ENCODE data around the gene C16orf78.

The C16orf78 gene

DNA sequence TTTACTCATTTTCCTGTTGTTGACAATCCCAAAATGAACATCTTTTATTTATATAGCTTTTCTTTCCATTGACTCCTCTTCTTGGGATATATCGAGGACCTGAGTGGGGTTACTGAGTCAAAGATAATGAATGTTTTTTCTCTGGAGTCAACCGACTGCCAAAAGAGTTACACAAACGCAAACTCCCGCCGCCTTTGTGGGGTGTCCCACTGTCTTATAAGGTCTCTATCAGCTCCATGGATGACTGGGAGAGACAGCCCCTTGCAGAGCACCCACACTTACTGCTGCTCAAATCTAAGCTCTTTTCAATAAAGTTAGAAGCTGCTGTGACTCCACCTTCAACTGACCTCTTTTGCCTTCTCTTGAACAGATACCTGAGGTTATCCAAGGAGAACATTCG lies 25.2 kb downstream of the C16orf78 start:
- DNase-seq = no peak

DNA sequence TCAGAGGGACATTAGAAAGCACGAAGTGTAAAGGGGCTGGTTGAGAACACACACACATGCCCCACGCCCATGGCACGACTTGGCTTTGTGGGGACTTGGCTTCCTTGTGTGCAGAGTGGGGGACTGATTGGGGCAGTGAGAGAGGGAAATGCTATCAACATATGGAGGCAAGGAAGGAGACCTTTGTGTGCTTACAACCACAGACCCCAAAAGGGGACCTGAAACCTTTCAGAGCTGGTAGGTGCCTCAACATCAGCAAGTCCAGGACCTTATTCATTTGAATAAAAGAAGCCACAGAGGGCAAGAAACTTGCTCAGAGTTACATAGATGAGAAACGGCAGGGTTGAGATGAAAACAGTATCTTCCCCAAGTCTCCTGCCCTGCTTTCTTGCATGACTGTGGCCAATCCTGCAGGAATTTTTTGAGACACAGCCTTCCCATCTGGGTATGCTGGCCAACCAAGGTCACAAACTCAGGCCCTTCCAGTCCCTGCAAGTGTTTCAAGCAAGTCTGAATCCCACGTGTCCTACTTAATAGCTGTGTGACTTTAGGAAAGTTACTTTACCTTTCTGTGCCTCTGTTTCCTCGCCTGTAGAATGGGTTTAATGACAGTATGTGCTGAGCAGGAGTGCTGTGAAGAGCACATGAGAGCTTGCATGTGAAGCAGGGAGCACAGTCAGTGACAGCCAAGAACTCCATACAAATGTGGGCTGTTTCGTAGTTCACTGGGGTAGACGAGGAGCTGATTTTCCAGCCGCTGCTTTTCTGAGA lies 26.2 kb downstream of the C16orf78 start:
- no peak for DNase-seq

DNA sequence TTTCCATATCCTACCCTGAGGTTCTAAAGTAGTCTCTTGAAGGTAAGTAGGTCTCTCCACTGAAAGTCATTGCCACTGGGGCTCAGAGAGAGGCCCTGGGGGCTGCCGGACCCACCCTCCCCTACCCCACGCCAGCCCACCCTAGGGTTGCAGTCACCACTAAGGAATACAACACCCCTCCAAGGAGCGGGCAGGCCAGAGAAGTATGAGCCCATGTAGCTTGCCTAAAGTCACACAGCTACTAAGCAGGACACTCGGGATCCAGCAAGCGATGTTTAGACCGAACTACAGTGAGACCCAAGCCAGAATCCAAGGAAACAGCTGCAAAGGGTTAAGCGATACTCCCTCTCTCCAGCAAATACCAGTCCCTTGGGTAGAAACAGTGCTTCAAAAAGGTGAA lies 27.0 kb downstream of the C16orf78 start:
- no peak for DNase-seq

DNA sequence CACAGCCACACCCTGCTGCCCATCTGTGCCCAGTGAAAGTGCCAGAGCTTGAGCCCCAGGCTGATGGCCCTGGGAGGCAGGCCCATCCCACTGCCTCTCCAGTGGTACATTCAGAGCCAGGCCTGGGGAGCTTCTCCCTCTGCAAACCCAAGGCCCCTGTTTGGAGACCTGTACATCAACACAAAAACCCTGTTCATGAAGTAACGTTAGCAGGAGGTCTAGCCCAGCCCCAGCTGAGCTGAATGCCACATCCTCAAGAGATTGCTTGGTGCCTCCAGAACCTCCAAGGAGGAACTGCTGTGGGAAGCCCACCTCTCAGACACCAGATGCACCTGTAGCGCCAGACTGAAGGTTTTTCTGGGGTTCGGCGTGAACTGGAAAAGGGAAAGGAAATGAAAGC lies 31.5 kb downstream of the C16orf78 start:
- DNase-seq = no peak

DNA sequence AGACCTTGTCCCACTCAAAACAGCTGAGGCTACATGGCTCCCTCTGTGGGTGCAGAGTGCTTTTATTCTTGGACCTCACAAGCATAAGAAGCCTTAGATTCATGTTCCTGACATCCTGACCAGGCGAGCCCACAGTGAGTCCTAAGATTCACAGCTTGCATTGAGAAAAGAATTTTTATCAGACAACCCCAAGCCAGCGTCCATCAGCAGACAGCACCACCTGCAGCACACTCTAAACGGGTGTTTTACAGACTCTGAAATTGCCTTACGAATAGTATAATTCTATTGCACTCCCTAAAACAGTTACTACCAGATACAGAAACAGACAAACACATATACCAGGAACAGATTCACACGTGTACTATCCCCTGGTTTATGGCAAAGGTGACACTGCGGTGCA lies 31.9 kb downstream of the C16orf78 start:
- DNase-seq = no peak

DNA sequence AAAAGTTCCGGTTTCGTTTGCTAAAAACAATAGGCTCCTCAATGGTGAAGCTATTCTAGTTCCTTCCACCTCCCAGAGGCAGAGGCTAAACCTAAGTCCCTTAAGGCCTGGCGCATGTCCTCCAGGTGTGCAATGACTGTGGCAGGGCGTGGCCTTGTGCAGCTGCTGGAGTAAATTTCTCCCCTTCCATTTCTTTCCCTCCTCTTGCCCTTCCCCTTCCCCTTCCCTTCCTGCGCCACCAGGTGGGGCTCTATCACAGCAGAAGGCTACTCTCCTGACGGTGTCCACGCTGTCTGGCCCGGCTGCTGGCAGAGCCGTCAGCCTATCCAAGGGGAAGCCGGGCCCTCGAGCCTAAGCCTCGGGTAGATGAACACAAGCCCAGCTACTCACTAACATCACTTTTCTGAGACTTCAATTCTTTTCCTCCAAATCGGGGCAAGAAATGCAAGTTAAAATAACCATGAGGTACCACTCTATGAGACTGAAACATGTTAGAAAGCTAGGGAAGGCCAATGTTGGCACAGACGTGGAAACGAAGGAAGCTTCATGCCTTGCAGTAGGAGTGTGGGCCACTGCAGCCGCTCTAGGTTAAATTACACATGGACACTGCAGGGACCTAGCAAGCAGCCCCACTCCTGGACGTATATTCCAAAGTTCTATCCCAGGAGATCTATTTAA lies 34.4 kb downstream of the C16orf78 start:
- peak; percentile 11 for DNase-seq

DNA sequence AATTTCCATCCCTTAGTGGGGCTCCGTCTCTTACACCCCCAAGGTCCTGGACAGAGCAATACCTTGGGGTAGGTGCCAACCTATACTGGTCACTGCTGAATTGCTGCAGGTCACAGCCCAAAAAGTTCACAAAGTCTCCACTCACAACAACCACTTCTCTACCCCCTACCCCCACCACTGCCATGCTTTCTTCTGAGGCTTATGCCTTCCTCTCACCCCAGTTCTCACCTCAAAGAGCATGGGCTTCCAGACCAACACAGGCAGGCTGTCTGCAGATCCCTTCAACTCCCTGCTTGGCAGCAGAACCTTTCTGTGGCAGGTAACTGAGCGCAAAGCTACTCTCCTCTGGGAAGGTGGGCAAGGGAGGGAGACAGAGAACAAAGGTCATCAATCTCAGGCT lies 35.5 kb downstream of the C16orf78 start:
- no peak for DNase-seq

DNA sequence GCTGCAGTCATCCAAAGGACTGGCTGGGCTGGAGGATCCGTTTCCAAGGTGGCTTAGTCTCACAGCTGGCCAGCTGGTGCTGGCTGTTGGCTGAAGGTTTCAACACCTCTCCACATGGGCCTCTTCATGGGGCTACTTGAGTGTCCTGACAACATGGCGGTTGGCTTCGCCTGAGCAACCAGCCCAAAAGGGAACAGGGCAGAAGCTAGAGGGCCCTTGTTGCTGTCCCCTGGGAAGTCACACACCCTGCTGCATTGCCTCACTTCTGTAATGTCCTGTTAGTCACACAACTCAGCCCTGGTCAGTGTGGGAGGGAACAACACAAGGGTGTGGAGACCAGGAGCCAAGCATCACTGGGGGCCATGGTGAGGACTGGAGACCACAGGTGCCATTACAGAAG lies 36.6 kb downstream of the C16orf78 start:
- no peak for DNase-seq

DNA sequence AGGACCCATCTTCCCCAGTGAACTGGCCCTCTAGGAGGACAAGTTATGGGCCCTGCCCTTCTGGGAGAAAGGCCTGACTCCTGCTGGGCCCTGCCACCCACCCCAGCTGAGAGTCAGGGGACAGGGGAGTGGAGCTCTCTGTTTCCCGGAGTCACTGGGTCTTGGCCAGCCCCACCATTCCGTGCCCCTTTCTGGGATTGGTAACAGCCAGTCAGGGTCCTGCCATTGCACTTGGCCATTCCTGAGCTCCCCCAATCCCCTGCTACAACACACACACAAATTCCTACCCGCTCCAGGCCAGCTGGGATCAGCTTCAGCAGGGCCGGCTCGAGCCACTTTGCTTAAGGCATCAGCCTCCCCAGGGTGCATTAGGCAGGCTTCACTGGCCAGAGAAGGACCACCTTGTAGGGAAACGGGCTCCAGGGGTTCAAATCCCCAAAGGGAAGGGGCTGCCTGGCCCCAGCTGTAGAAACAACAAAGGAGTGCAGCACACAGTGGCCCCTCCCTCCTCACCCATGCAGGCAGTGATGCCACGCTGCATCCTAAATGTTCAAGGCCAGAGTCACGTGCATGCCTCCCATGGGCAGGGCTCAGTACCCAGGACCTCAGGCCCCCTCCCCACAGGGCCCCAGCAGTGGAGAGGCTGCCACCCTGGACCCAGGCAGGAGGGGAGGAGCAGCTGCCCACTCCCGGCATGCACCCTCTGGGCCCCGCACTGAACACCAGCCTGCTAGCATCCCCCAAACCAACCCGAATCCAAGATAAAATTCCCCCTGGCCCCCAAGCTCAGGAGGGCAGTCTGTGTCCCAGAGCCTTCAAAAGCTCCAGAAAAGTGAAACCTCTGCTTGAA lies 37.7 kb downstream of the C16orf78 start:
- no peak for DNase-seq

DNA sequence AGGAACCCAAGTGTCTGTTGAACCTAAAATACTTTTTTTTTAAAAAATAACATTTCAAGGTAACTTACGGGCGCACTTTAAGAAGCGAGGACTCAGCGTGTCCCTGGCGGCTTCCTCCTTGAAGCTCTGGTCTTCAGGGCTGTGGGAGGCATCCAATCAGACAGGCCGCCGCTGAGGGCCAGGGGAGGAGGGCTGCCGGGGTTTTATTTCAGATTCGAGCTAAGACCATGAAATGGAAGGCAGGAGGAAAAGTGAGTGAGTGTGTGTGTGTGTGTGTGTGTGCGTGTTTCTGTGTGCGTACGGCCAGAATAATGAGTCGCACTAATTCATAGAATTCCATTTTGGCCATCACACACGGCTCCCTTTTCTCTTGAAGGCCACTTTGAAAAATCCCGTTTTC lies 41.1 kb downstream of the C16orf78 start:
- no peak for DNase-seq

DNA sequence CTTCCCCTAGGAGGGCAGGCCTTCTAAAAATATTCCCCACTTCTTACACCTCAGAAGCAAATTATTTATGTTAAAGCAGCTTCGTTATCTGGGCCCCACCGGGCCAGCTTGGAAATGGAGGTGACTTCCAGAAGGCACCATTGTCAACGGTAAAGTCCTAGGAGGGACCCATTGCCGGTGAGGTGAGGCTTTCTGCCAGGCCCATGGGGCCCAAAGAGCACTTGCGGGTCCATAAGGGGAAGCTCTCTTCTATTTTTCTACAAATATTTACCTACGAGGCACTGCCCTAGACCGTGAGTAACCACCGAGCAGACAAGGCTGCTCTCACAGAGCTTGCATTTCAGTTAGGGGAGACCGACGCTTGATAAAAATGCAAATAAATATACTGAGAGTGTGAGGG lies 41.5 kb downstream of the C16orf78 start:
- no peak for DNase-seq

DNA sequence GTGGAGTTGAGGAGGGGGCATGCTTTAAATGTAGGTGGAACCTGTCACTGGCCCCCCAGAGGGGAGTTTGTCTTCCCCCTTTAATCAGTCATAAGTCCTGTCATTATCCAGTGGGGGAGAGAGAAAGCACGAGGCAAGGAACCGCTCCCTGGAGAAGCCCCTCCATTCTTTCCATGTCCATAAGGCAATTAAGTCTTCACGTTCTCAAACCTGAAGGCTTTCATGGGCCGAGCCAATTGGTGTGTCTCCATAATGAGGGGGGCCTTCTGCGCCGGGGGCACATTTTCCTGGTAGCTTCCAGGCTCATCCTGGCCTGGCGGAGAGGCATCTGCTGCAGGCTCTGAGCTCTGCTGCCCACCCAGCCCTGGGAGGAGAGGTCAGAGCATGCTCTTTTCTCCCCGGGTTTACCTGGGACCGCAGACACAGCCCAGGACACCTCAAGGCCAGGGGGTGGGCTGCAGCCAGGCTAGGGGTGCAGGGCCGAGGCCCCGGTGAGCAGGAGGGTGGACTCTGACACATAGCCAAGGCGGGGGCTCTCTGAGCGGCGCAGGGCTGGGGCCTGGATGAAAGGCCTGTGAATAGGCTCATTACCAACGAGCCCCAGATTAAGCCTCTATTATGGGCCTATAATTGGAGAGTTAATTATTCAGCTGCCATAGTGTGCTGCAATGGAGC lies 42.5 kb downstream of the C16orf78 start:
- DNase-seq = no peak

DNA sequence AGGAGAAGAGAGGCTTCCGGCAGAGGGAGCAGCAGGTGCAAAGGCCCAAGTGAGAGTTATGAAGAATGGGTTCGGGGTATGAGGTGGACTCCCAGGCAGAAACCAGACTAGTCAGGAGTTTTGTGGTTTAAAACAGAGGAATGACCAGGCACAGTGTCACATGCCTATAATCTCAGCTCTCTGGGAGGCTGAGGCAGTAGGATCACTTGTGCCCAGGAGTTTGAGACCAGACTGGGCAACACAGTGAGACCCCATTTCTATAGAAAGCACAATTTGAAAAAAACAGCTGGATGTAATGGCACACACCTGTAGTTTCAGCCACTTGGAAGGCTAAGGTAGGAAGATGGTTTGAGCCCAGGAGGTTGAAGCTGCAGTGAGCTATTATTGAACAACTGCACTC lies 43.8 kb downstream of the C16orf78 start:
- DNase-seq = no peak

DNA sequence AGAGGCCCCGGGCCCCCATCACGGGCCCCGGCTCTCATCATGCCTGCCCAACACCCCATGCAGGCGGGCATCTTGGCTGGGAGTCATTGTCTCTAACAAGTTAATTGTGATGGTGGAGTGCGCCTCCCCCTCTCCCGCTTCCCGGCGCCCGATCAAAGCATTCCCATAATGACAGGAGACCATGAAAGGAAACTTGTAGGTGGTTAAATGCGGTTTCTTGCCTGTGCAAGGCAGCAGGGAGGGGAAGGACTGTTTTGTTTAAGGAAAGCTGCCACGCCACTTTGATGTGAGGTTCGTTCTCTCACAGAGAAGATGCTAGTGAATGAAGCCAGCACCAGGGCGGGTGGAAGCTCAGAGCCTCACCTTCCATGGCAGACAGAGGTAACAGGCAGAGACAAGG lies 45.4 kb downstream of the C16orf78 start:
- DNase-seq = no peak

DNA sequence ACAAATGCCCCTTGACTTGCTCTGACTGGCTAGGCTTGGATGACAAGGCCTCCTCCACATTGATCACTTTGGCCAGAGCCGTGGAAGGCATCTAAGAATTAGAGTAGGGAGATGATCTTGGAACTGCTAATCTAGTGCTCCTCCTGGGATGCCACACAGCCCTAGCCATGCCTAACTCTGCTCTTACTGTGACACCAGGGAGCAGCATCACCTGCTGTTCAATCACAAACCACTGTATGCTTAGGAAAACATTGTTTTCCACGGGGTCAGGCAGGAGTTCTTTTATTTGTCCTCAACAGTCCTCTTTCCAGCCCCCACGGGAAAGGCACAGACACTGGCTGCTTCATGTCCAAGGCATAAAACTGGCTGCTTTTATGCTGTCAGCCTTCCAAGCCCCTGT lies 46.3 kb downstream of the C16orf78 start:
- DNase-seq = no peak

DNA sequence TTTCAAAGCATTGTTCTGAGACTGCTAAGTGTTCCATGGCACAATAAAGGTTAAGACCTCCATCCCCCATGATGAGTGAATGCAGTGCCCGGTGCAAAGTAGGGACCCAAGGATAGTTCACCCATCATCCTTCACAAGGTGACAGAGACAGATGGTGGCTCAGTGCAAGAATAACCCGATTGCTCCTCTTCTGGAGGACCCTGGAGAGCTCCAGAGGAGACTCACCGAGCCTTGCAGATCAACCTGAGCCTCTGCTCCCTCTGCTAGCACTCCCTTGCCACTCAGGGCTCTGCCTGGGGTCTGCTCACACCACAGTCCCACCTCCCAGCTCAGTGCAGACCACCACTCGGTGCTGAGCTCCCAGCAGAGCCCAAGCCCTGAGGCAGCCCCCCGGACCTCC lies 49.3 kb downstream of the C16orf78 start:
- DNase-seq = no peak

DNA sequence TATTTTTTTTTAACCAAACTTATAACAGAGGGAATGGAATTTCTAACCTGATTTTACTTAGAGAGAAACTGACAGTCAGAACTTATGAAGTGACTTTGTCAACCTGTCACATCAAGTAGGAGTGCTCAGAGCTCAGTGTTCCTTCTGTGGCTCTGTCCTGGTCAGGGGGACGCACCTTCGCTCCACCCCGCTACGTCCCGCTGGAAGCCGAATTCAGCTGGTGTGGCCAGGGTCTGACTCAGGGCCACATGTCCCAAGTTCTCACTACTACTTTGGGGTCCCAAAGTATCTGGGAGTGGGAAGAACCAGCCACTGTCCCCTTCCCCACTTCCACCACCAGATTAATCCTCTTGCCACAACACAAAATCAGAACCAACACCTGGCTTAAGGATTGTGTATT lies 51.4 kb downstream of the C16orf78 start:
- no peak for DNase-seq

DNA sequence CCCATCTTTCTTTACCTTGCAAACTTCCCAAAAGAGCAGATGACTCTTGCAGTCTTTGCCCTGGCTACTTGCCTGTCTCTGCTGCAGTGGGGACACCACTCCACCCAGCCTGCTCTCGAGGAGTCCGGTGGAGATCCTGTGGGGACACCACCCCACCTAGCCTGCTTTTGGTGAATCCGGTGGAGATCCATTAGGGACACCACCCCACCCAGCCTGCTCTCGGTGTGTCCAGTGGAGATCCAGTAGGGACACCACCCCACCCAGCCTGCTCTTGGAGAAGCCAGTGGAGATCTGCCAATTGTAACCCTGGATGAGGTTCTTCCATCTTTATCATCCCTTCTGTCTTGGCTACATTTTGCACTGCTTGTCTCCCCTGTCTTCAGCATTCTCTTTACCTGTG lies 54.2 kb downstream of the C16orf78 start:
- no peak for DNase-seq

DNA sequence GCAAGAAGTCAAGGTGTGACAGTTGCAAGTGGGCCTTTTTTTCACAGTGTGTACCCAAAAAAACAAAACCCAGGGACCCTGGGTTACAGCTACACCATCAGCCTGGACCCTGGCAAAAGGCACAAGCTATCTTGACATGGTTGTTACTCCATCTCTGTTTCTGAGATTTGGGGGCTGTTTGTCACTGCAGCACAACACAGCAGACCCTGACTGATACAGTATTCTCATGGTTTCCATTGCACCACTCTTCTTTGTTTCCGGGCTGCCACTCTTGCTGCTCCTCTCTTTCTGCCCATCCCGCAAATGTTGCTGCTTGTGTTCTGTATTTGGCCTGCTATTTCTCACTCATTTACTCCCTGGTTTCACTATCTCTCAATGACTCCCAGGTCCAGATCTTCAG lies 55.2 kb downstream of the C16orf78 start:
- DNase-seq = no peak

DNA sequence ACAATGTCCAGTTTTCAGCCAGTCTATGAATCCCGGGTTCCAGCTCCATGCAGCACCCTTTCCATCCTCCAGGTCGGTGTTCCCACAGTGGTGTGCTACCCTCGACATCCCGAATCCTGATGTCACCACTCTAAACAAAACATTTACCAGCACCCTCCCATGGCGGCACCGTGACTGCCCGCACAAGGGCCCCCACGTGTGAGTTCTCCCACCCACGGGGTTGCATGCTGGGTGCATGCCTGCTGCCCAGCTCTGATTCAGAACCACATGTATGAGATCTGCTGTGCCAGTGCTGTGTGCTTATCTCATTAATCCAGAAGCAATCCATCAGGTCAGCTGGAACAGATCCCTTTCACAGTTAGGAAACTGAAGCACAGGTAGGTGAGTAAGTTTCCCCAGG lies 57.4 kb downstream of the C16orf78 start:
- no peak for DNase-seq

DNA sequence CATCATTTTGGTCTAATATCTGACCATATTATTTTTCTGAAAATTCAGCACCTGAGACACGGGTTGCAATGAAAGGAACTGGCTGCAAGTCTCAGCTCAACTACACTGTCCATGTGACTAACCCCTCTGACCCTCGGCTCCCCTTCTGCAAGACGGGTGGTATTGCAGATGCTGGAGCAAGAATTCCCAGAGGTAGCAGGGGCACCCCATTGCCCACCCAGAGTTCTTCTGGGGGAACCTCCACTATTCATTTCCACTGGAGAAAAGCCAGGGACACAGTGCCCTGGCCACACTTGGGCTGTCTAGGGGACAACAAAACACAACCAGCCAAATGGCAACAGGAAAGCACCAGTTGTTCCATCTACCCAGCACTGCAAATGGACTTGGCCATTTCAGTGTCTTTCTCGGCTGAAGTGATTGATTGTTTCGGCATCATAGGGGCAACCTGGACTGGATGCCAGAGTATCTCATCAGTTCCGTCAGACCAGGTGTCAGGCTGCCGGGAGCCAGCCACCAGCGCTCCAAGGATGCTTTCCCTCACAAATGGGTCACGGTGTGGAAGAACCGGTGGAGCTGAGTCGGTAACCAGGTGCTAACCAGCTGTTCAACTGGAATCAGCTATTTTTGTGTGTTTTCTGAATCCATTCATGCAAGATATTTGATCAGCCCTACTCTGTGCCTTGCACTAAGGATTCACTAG lies 58.1 kb downstream of the C16orf78 start:
- no peak for DNase-seq

DNA sequence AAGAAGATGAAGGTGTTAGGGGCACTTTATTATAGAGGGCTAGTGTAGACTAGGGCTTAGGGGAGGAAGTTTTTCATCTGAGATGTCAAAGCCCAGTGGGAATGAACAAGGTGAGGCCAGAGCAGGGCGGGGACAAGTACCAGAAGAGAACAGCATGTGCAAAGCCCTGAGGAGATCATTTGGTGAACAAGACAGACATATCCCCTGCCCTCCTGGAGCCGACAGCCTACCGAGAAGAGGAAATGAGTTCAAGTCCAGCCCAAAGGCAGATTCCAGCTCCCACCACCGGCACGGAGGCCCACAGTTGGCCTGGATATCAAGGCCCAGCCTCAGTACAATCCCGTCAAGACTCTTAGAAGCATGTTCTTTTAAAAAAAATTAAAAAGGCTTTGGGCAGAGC lies 61.1 kb downstream of the C16orf78 start:
- DNase-seq = no peak

DNA sequence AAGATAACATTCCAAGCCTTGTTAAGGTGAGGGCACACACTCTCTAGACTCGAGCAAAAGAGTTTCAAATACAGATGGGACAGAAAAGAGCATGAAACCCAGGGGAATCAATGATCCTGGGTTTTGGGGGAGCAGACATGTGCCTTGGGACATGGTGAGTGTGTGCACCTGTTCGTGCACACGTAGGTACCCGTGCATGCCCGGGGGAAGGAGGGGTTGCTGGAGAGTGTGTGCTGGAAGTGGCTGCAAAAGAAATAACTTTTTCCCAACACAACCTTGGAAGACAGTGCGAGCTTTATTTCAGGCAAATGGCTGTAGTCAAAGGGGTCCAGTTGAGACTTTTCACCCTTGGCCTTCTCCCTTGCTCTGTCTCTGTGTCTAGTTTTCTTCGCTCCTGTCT lies 62.6 kb downstream of the C16orf78 start:
- DNase-seq = no peak
